ENCODE measurements around the gene GAB2.

Gene GAB2

GRCh38 chr11:78217650-78218541, 199.7 kb downstream of the GAB2 start:
- no peak for DNase-seq

DNA sequence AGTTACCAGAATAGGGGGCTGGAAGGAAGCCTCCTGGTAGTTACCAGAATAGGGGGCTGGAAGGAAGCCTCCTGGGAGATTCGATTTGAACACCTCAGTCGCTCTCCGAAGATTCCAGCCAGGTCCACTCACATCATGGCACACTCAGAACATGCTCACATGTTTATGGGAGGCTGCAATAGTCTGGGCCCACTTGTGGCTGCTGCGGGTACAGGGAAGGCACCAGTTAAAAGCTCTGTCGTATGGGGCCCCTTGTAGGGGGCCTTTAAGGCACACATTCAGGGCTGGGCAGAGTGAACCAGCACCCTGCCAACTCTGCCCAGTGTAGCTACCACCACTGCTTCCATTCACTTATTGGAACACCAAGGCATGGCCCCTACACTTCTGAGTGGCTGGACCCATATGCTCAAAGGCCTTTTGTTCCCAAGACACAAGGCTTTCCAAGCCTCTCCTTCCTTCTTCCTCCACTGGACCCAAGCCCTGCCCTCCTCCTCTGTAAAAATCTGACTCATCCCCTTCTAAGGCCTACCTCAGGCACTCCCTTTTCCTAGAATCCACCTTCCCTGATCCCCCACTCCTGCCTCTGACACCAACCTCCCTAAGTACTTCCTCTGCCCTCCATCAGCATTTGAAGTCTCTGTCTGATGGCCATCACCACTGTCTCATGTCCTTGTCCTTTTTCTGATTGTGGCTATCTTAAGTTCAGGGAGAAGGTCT, 200.9 kb downstream of the GAB2 start:
- DNase-seq: no peak

DNA sequence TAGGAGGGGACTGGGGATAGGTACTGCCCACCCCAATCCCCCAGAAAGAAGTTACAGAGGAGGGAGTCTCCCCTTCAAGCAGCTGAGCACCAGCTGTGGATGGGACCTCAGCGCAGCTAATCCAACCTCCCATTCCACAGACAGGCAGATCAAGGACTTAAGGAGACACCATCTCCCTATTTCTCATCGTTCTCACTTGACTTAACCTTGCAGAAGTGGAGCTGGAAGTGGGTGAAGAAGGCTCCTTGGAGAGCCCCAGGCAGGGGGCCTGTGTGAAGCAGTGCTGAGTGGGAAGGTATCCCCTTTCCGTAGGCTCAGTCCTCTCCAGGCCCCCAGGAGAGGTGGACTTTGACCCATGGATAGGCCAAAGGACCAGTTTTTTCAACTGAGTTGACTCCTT, 201.6 kb downstream of the GAB2 start:
- DNase-seq: no peak

GRCh38 chr11:78214331-78215194, 203.1 kb downstream of the GAB2 start:
- no peak for DNase-seq

- DNase-seq: no peak
Measured at GRCh38 chr11:78213526-78214330, 203.9 kb downstream of the GAB2 start.

GRCh38 chr11:78212586-78213371, 204.8 kb downstream of the GAB2 start:
- no peak for DNase-seq

GRCh38 chr11:78211565-78211964, 206.1 kb downstream of the GAB2 start:
- no peak for DNase-seq

DNA sequence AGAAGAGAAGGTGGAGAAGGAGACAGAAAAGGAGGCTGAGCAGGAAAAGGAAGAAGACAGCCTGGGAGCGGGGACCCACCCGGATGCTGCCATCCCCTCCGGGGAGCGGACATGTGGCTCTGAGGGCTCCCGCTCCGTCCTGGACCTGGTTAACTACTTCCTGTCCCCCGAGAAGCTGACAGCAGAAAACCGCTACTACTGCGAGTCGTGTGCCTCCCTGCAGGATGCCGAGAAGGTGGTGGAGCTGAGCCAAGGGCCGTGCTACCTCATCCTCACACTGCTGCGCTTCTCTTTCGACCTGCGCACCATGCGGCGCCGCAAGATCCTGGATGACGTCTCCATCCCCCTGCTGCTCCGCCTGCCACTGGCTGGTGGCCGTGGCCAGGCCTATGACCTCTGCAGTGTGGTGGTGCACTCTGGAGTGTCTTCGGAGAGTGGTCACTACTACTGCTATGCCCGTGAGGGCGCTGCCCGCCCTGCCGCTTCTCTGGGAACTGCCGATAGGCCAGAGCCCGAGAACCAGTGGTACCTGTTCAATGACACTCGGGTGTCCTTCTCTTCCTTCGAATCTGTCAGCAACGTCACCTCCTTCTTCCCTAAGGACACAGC, 207.5 kb downstream of the GAB2 start:
- no peak for DNase-seq

DNA sequence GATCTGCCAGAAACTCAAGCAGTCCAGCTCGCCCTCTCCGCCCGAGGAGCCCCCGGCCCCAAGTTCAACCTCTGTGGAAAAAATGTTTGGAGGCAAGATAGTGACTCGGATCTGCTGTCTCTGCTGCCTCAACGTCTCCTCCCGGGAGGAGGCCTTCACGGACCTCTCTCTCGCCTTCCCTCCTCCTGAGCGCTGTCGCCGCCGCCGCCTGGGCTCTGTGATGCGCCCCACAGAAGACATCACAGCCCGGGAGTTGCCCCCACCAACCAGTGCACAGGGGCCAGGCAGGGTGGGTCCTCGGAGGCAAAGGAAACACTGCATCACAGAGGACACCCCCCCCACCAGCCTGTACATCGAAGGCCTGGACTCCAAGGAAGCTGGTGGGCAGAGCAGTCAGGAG, 208.1 kb downstream of the GAB2 start:
- DNase-seq: no peak

GRCh38 chr11:78208257-78209165, 209.1 kb downstream of the GAB2 start:
- no peak for DNase-seq

DNA sequence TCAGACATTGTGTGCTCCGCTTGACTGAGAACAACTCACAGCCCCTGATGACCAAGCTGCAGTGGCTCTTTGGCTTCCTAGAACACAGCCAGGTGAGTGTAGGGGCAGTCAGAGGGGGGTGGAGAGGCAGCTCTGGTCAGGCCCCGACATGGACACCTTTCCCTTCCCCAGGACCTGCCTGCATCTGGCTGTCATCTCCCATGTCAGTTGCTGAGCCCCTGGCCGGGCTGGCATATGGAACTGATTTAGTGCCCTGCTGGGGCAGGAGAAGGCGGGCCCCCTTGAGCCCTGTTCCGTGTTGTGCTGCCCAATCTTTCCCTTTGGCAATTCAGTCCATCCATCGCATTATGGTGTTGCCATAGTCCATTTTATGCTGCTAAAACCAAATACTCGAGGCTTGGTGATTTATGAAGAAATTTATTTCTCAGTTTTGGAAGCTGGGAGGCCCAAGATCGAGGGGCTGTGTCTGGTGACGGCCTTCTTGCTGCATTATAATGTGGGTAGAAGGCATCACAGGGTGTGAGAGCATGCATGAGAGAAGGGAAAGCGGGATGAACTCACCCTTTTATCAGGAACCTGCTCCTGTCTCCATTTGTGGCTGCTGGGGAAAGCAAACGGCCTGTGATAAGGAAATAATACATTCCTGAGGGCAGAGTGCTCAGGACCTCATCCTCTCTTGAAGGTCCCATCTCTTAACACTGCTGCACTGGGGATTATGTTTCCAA, 209.9 kb downstream of the GAB2 start:
- no peak for DNase-seq

GRCh38 chr11:78205691-78206090, 211.9 kb downstream of the GAB2 start:
- no peak for DNase-seq

DNA sequence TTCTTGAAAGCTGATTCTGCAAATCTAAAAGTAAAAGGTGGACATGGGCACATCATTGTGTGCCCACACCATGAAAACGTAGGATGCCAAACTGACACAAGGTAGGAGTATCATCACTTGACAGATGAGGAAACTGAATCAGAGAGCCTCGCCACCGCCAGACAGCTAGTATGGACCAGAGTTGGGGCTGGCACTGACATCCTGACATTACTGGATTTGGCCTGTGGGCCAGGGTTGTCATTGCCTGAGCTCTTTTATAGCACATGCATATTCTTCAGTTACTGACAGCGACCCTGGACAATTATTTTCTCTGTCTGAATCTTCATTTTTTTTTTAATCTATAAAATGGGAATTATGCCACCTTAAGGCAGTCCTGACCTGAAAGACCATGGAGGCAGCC, 212.4 kb downstream of the GAB2 start:
- no peak for DNase-seq

DNA sequence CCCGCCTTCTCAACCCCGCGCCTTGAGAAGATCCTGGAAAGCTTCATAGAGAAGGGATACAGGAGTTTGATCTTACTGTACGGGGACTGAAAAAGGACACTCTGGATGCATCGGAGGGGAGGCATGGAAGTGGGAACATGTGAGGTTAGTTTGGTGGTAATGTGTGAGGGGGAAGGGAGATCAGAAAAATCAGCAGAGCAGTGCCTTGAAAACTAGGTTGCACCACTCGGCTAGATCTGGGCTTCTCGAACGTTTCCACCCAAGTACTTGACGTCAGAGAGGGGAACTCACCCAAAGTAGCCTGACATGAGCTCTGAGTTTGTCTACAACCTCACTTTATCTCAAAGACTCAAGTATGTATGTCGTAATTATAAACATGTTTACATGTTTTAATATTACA, 214.4 kb downstream of the GAB2 start:
- DNase-seq: peak in 1 of 2 experiments; percentile 45

GRCh38 chr11:78202733-78203167, 214.9 kb downstream of the GAB2 start:
- peak in 1 of 2 experiments; percentile 60 for DNase-seq

DNA sequence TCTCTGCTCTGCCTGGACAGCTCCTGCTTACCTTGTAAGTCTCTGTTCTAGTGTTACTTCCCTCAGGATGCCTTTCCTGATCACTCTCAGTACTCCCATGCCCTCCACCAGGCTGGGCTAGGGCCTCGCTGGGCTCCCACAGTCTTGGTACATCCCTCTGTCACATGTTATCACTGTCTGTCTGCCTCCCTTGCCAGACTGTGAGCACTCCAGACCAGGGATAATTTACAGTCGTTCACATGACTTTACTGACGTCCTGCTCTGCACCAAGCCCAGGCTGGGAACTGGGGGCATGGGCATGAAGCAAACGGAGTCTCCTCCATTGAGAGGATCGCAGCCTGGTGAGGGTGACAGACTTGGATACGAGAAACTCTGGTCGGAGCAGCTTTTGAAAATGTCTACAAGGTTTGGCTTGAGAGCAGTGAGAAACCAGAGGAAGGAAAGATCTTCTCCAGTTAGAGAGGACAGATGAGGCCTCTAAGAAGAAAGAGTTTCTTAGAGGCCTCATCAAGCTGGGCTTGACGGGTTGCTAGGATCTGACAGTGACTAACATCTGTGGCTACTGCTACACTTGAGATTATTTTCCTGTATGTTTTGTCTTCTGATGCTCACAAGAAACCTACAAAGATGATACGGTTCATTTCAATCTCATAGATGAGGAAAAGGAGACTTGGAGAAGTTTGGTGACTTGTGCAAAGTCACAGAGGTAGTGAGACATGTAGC, 216.4 kb downstream of the GAB2 start:
- DNase-seq: no peak

DNA sequence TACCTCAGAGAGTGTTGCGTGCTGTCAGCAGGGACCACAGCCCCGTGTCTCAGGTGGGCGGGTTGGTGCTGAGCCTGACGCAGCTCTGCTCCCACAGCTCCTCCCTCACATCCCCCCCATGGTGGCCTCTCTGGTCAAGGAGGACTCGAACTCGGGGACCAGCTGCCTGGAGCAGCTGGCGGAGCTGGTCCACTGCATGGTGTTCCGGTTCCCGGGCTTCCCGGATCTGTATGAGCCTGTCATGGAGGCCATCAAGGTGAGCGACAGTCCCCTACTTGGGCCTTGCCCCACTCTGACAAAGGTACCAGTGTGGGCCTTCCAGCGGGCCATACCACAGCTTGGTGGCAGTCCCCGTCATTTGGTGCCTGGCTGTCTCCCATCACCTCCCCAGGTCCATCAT, 217.1 kb downstream of the GAB2 start:
- DNase-seq: no peak

- DNase-seq: no peak
Measured at GRCh38 chr11:78200061-78200460, 217.6 kb downstream of the GAB2 start.

GRCh38 chr11:78199653-78200015, 218.0 kb downstream of the GAB2 start:
- DNase-seq: no peak

All from stimulated activated CD4-positive, alpha-beta T cell treated with anti-CD3 and anti-CD28 coated beads, Interleukin-4, amount 100 ng/mL, for 4 hours (primary cell).